Thoracic aorta (tissue), 2 donors: ENCODE data around the gene AP1G1. TPM values are rescaled to one million over a fixed set of nuclear protein-coding genes. Genes with fewer than 3 reads are reported as not detected.

Experiments
- ATAC-seq: fragments of 150-250 bp; one replicate; pipeline ENCODE4 v1.8.0; 2017; ENCODE audit warnings: low read depth; ENCODE audit not compliant: insufficient number of reproducible peaks, low FRiP score
- DNase-seq: peaks from one replicate; pipeline ENCODE4 v3.0.0-alpha.2; 2020; ENCODE audit warnings: low spot score
- H3K27ac ChIP-seq, 2 donors: fragments of 200-600 bp; sonication (generic); 1 replicate in 1 of 2; 2 replicates in 1 of 2; pipeline ENCODE4 v1.5.1; 2016; ENCODE audit warnings: mild to moderate bottlenecking in 2 of 2, moderate library complexity in 2 of 2
- H3K27me3 ChIP-seq: fragments of 200-600 bp; sonication (generic); replicated peaks from 2 replicates; pipeline ENCODE4 v1.6.0; 2016; ENCODE audit warnings: mild to moderate bottlenecking; ENCODE audit not compliant: insufficient read depth
- H3K36me3 ChIP-seq: fragments of 200-600 bp; sonication (generic); one replicate; pipeline ENCODE4 v1.5.1; 2016
- H3K4me1 ChIP-seq, 2 donors: fragments of 200-600 bp; sonication (generic); 1 replicate in 1 of 2; 2 replicates in 1 of 2; pipeline versions ENCODE4 v1.5.1 to v1.6.0; 2016; ENCODE audit warnings: low read depth in 2 of 2, mild to moderate bottlenecking in 1 of 2; ENCODE audit not compliant: control insufficient read depth in 1 of 2
- H3K4me3 ChIP-seq: fragments of 200-600 bp; sonication (generic); 2 replicates; pipeline ENCODE4 v1.5.1; 2016; ENCODE audit warnings: mild to moderate bottlenecking
- H3K9me3 ChIP-seq: fragments of 200-600 bp; sonication (generic); 2 replicates; pipeline ENCODE4 v1.5.1; 2016
- CTCF ChIP-seq: fragments of 200-600 bp; sonication (generic); IDR thresholded peaks from one replicate; pipeline ENCODE4 v1.5.1; 2019; ENCODE audit warnings: antibody characterized with exemption
- total RNA-seq, 2 donors: library from RNA; depleted of rRNA; stranded (reverse); fragments of >200 nt; gene quantifications; one replicate each; pipeline versions ENCODE4 v1.1.0 to v1.2.3, GENCODE V29; 2016

Gene AP1G1
- total RNA-seq, 2 donors from 2014 or later: 47.8 to 65.1 TPM

- peaks cover 26% of the 10 kb centered on the region for H3K36me3 ChIP-seq
- DNase-seq (no peak), ATAC-seq (no peak)
- peak overlapping the region; percentile 3 to 22 for H3K27ac ChIP-seq
- H3K4me1 ChIP-seq: peaks cover 5 to 24% of the 10 kb centered on the region in 2 donors
- H3K27me3 ChIP-seq: no peaks in the 10 kb centered on the region
- no peak for TF ChIP-seq CTCF
- H3K4me3 ChIP-seq: no peak overlapping the region
- H3K9me3 ChIP-seq: no peaks in the 10 kb centered on the region
These were observed 41.4 kb downstream of the AP1G1 start for GRCh38 chr16:71767060-71767900.

GRCh38 chr16:71762186-71762585 lies 46.4 kb downstream of the AP1G1 start:
- Histone ChIP-seq H3K4me3 (no peak overlapping the region), H3K36me3 (peaks cover 24% of the 10 kb centered on the region), H3K4me1 (peaks cover 5 to 16% of the 10 kb centered on the region in 2 donors), H3K27me3 (no peaks in the 10 kb centered on the region), H3K9me3 (no peaks in the 10 kb centered on the region), H3K27ac (no peak overlapping the region)
- ATAC-seq (no peak), DNase-seq (no peak)
- TF ChIP-seq CTCF: no peak

GRCh38 chr16:71761097-71761496 lies 47.5 kb downstream of the AP1G1 start:
- no peaks in the 10 kb centered on the region for H3K27me3 ChIP-seq
- ATAC-seq (no peak), DNase-seq (no peak)
- peaks cover under 1 to 5% of the 10 kb centered on the region in 2 donors for H3K4me1 ChIP-seq
- H3K36me3 ChIP-seq: peaks cover 28% of the 10 kb centered on the region
- no peak overlapping the region for H3K4me3 ChIP-seq
- no peak overlapping the region for H3K27ac ChIP-seq
- H3K9me3 ChIP-seq: no peaks in the 10 kb centered on the region
- TF ChIP-seq CTCF: no peak

GRCh38 chr16:71758293-71758760 lies 50.3 kb downstream of the AP1G1 start:
- no peaks in the 10 kb centered on the region for H3K27me3 ChIP-seq
- no peaks in the 10 kb centered on the region for H3K4me1 ChIP-seq
- peaks cover 56% of the 10 kb centered on the region for H3K36me3 ChIP-seq
- no peak overlapping the region for H3K4me3 ChIP-seq
- ATAC-seq: no peak
- no peak overlapping the region for H3K27ac ChIP-seq
- H3K9me3 ChIP-seq: no peaks in the 10 kb centered on the region
- no peak for TF ChIP-seq CTCF
- DNase-seq: no peak

- ATAC-seq (no peak), DNase-seq (no peak)
- TF ChIP-seq CTCF: no peak
- Histone ChIP-seq H3K27ac (no peak overlapping the region), H3K36me3 (peaks cover 54% of the 10 kb centered on the region), H3K27me3 (no peaks in the 10 kb centered on the region), H3K4me1 (no peaks in the 10 kb centered on the region), H3K4me3 (no peak overlapping the region), H3K9me3 (no peaks in the 10 kb centered on the region)
These were observed 54.0 kb downstream of the AP1G1 start for GRCh38 chr16:71754652-71755051.
